H1 (cell line): ENCODE results near the gene ADD1. TPM values are rescaled to one million over a fixed set of nuclear protein-coding genes. Genes with fewer than 3 reads are reported as not detected.

Experiments
- CTCF ChIA-PET: fragments of 300-600 bp; sonication (Branson Sonifier 250); formaldehyde crosslinking; loops from one replicate; lab custom pipeline; 2021; ENCODE audit not compliant: partially characterized antibody; lab: Charles Lee
- POLR2A ChIA-PET: fragments of 300-600 bp; sonication (Branson Sonifier 250); formaldehyde crosslinking; loops from one replicate; lab custom pipeline; 2021; ENCODE audit warnings: inconsistent platforms; ENCODE audit not compliant: partially characterized antibody; lab: Charles Lee
- DNase-seq, 2 experiments: peaks; one replicate each; pipeline versions ENCODE4 v3.0.0 to v3.0.0-alpha.2; 2010 to 2022; ENCODE audit warnings: low spot score in 2 of 2, low read depth in 1 of 2, mixed read lengths in 1 of 2
- FAIRE-seq: peaks from 2 replicates; lab custom pipeline; 2011; peaks lifted over from hg19 to GRCh38; lab: Jason Lieb, UNC
- H2AFZ ChIP-seq: 2 replicates; pipeline ENCODE4 v1.8.1; 2012; ENCODE audit warnings: low read length, inconsistent platforms
- H2AK5ac ChIP-seq: 2 replicates; pipeline ENCODE4 v1.6.1; 2013; ENCODE audit warnings: low read depth, low read length
- H2BK120ac ChIP-seq: replicated peaks from 2 replicates; pipeline ENCODE3; 2013; ENCODE audit warnings: low read depth, low read length, inconsistent platforms
- H2BK12ac ChIP-seq: 2 replicates; pipeline ENCODE4 v1.6.1; 2013; ENCODE audit warnings: low read depth, low read length
- H2BK15ac ChIP-seq: 2 replicates; pipeline ENCODE4 v1.6.1; 2013; ENCODE audit warnings: low read length
- H2BK20ac ChIP-seq: 2 replicates; pipeline ENCODE4 v1.6.1; 2013; ENCODE audit warnings: low read length
- H2BK5ac ChIP-seq: 2 replicates; pipeline ENCODE4 v1.6.1; 2013; ENCODE audit warnings: low read depth, low read length
- H3K14ac ChIP-seq: 2 replicates; pipeline ENCODE4 v1.6.1; 2013; ENCODE audit warnings: inconsistent platforms; ENCODE audit not compliant: insufficient read length
- H3K18ac ChIP-seq: 2 replicates; pipeline ENCODE4 v1.6.1; 2013; ENCODE audit warnings: low read length; ENCODE audit errors: extremely low read depth
- H3K23ac ChIP-seq: 2 replicates; pipeline ENCODE4 v1.6.1; 2013; ENCODE audit warnings: inconsistent platforms; ENCODE audit not compliant: insufficient read length
- H3K23me2 ChIP-seq: 2 replicates; pipeline ENCODE4 v1.6.1; 2013; ENCODE audit warnings: low read depth, low read length
- H3K27ac ChIP-seq: 2 replicates; pipeline ENCODE4 v1.6.1; 2011; ENCODE audit warnings: low read depth, low read length, inconsistent platforms
- H3K27me3 ChIP-seq, 4 experiments: replicated peaks in 1 of 4; 1 replicate in 1 of 4; 2 replicates in 3 of 4; pipeline versions ENCODE4 v1.6.1 to v1.8.1; 2011 to 2013; ENCODE audit warnings: low read length in 3 of 4, mild to moderate bottlenecking in 3 of 4, inconsistent platforms in 2 of 4, mixed read lengths in 2 of 4, moderate library complexity in 1 of 4; ENCODE audit not compliant: control insufficient read depth in 3 of 4, insufficient read depth in 3 of 4; ENCODE audit errors: extremely low read depth in 1 of 4
- H3K36me3 ChIP-seq, 4 experiments: 2 replicates each; pipeline versions ENCODE4 v1.6.1 to v1.8.1; 2011 to 2013; ENCODE audit warnings: mild to moderate bottlenecking in 4 of 4, low read length in 3 of 4, moderate library complexity in 2 of 4, control low read depth in 1 of 4, inconsistent platforms in 1 of 4; ENCODE audit not compliant: insufficient read depth in 4 of 4, control insufficient read depth in 2 of 4
- H3K4ac ChIP-seq: replicated peaks from 2 replicates; pipeline ENCODE3; 2013; ENCODE audit warnings: low read length, low read depth, mixed read lengths, inconsistent platforms; ENCODE audit not compliant: insufficient read length
- H3K4me1 ChIP-seq, 4 experiments: replicated peaks in 1 of 4; 1 replicate in 1 of 4; 2 replicates in 3 of 4; pipeline versions ENCODE4 v1.6.1 to v1.8.1; 2011 to 2013; ENCODE audit warnings: low read length in 3 of 4, inconsistent platforms in 2 of 4, mixed read lengths in 1 of 4; ENCODE audit not compliant: insufficient read depth in 4 of 4, control insufficient read depth in 3 of 4
- H3K4me2 ChIP-seq, 2 experiments: 2 replicates each; pipeline versions ENCODE4 v1.6.1 to v1.8.1; 2011 to 2013; ENCODE audit warnings: low read depth in 2 of 2, low read length in 2 of 2, control low read depth in 1 of 2, inconsistent platforms in 1 of 2, mild to moderate bottlenecking in 1 of 2; ENCODE audit not compliant: insufficient read depth in 1 of 2
- H3K4me3 ChIP-seq, 4 experiments: fragments of 200-600, 300-600 bp in 1 of 4; sonication (generic), shearing (Covaris generic), sonication (Bioruptor Twin) in 1 of 4; 2 replicates each; pipeline versions ENCODE4 v1.5.1 to v1.8.1; 2011 to 2016; ENCODE audit warnings: low read length in 4 of 4, low read depth in 3 of 4, control low read depth in 2 of 4, inconsistent platforms in 2 of 4, mild to moderate bottlenecking in 2 of 4, mixed read lengths in 1 of 4, moderate library complexity in 1 of 4; ENCODE audit not compliant: insufficient read depth in 2 of 4; ENCODE audit errors: extremely low read depth in 1 of 4
- H3K56ac ChIP-seq: replicated peaks from 2 replicates; pipeline ENCODE3; 2013; ENCODE audit warnings: low read depth, mild to moderate bottlenecking, mixed read lengths, low read length, inconsistent platforms; ENCODE audit not compliant: insufficient read length
- H3K79me1 ChIP-seq: 2 replicates; pipeline ENCODE4 v1.6.1; 2013; ENCODE audit warnings: low read depth, low read length, control low read depth
- H3K79me2 ChIP-seq, 2 experiments: 2 replicates each; pipeline versions ENCODE4 v1.6.1 to v1.8.1; 2012 to 2013; ENCODE audit warnings: low read length in 2 of 2, mild to moderate bottlenecking in 2 of 2, inconsistent platforms in 1 of 2; ENCODE audit not compliant: insufficient read depth in 2 of 2, control insufficient read depth in 1 of 2
- H3K9ac ChIP-seq, 4 experiments: replicated peaks in 1 of 4; 1 replicate in 1 of 4; 2 replicates in 3 of 4; pipeline versions ENCODE4 v1.6.1 to v1.8.1; 2011 to 2013; ENCODE audit warnings: low read depth in 3 of 4, low read length in 3 of 4, control low read depth in 2 of 4, mild to moderate bottlenecking in 2 of 4, moderate library complexity in 2 of 4, inconsistent platforms in 1 of 4; ENCODE audit errors: extremely low read depth in 1 of 4
- H3K9me3 ChIP-seq, 2 experiments: 2 replicates each; pipeline versions ENCODE4 v1.6.1 to v1.8.1; 2012 to 2013; ENCODE audit warnings: mild to moderate bottlenecking in 2 of 2, moderate library complexity in 2 of 2, control low read depth in 1 of 2, inconsistent platforms in 1 of 2, low read depth in 1 of 2, low read length in 1 of 2, mixed read lengths in 1 of 2; ENCODE audit not compliant: insufficient read depth in 2 of 2
- H4K20me1 ChIP-seq, 2 experiments: replicated peaks in 1 of 2; 2 replicates each; pipeline versions ENCODE3 to v1.8.1; 2011 to 2013; ENCODE audit warnings: inconsistent platforms in 2 of 2, low read length in 2 of 2, mild to moderate bottlenecking in 1 of 2; ENCODE audit not compliant: insufficient read depth in 2 of 2, control insufficient read depth in 1 of 2
- H4K5ac ChIP-seq: 2 replicates; pipeline ENCODE4 v1.6.1; 2013; ENCODE audit warnings: low read length, low read depth, mixed read lengths, inconsistent platforms; ENCODE audit not compliant: insufficient read length
- H4K8ac ChIP-seq: 2 replicates; pipeline ENCODE4 v1.8.0; 2013; ENCODE audit warnings: mild to moderate bottlenecking, moderate library complexity, low read length, inconsistent platforms; ENCODE audit not compliant: insufficient read depth; ENCODE audit errors: extremely low read depth
- H4K91ac ChIP-seq: replicated peaks from 2 replicates; pipeline ENCODE3; 2013; ENCODE audit warnings: low read length, mixed read lengths, inconsistent platforms; ENCODE audit not compliant: insufficient read length
- ASH2L ChIP-seq: fragments of 200-600, 300-600 bp; sonication (generic); IDR thresholded peaks from one replicate; pipeline ENCODE4 v1.7.1; 2017; ENCODE audit warnings: low read length
- CTBP2 ChIP-seq: IDR thresholded peaks from 2 replicates; pipeline ENCODE4 v1.7.0; 2011; ENCODE audit warnings: borderline replicate concordance, mild to moderate bottlenecking, moderate library complexity, mixed read lengths, low read length; ENCODE audit not compliant: insufficient read depth, insufficient read length
- GABPA ChIP-seq: IDR thresholded peaks from 2 replicates; pipeline ENCODE4 v1.6.1; 2011; ENCODE audit warnings: mild to moderate bottlenecking, low read length, moderate library complexity, borderline replicate concordance; ENCODE audit not compliant: insufficient read depth
- GTF2F1 ChIP-seq: IDR thresholded peaks from 2 replicates; pipeline ENCODE4 v1.6.1; 2012; ENCODE audit warnings: low read depth, low read length, improper control_type of control experiment, borderline replicate concordance
- HDAC2 ChIP-seq, 2 experiments: fragments of 300-600 bp in 1 of 2; sonication (generic) in 1 of 2; IDR thresholded peaks; 2 replicates each; pipeline ENCODE4 v1.6.1; 2011 to 2012; ENCODE audit warnings: low read depth in 2 of 2, low read length in 2 of 2, mild to moderate bottlenecking in 2 of 2, moderate library complexity in 2 of 2, borderline replicate concordance in 1 of 2, inconsistent platforms in 1 of 2
- HDAC6 ChIP-seq: IDR thresholded peaks from one replicate; pipeline ENCODE4 v1.7.1; 2012; ENCODE audit warnings: low read depth, mild to moderate bottlenecking, inconsistent platforms, low read length, moderate library complexity
- MAFK ChIP-seq: IDR thresholded peaks from 2 replicates; pipeline ENCODE4 v1.6.1; 2012; ENCODE audit warnings: low read depth, mild to moderate bottlenecking, improper control_type of control experiment, low read length
- RBBP5 ChIP-seq: IDR thresholded peaks from 2 replicates; pipeline ENCODE4 v1.7.1; 2012; ENCODE audit warnings: low read depth, mild to moderate bottlenecking, inconsistent platforms, low read length, moderate library complexity, borderline replicate concordance
- SUZ12 ChIP-seq: fragments of 200-600 bp; sonication (generic); IDR thresholded peaks from 2 replicates; pipeline ENCODE4 v1.6.1; 2012; ENCODE audit warnings: mild to moderate bottlenecking, inconsistent platforms, low read length, moderate library complexity, mixed read lengths
- TCF12 ChIP-seq: IDR thresholded peaks from 2 replicates; pipeline ENCODE4 v1.6.1; 2011; ENCODE audit warnings: low read depth, mild to moderate bottlenecking, low read length
- TEAD4 ChIP-seq: IDR thresholded peaks from 2 replicates; pipeline ENCODE4 v1.6.1; 2012; ENCODE audit warnings: low read depth, low read length, inconsistent platforms, mixed read lengths
- WGBS, 2 experiments: shearing (Covaris generic) in 1 of 2; methylation state at CpG; one replicate each; pipeline versions ENCODE4 v1.1.6 to v1.1.7; 2013 to 2015; ENCODE audit warnings: low lambda C conversion rate in 2 of 2, mixed read lengths in 2 of 2, inconsistent platforms in 1 of 2, low coverage in 1 of 2, missing lambda C conversion rate in 1 of 2; ENCODE audit not compliant: insufficient replicate concordance in 2 of 2, insufficient coverage in 1 of 2, insufficient read length in 1 of 2; ENCODE audit errors: extremely low coverage in 1 of 2, missing lambda C conversion rate in 1 of 2; 5-methylcytosine and 5-hydroxymethylcytosine counted together
- polyA plus RNA-seq, 7 experiments: library from polyadenylated mRNA; depleted of rRNA in 3 of 7; stranded (reverse) in 5 of 7; unstranded in 2 of 7; fragments of >200 nt in 5 of 7; fragments of 200-250 nt in 2 of 7; gene quantifications; 1 replicate in 5 of 7; 2 replicates in 1 of 7; 4 replicates in 1 of 7; pipeline versions ENCODE4 v1.2.1 to v1.2.3, GENCODE V29; 2011 to 2013; ENCODE audit warnings: missing spikeins in 2 of 7, mixed read lengths in 2 of 7
- total RNA-seq: library from RNA; stranded (reverse); fragmentation: NEBNext Ultra II Directional; extraction: Animal tissue kit (Norgen Biotek cat#: 25700); gene quantifications from 2 replicates; pipeline ENCODE4 v1.2.1, GENCODE V29; 2021

The ADD1 gene
- total and polyA plus RNA-seq, 2 of the 8 experiments (the other 6 are each of a cell fraction or from before 2014, with no cell fraction given): 113 to 143 TPM

GRCh38 chr4:2914256-2915126 is 70.8 kb downstream of the ADD1 start:
- Histone ChIP-seq H3K4me2 (no peak overlapping the region), H2BK12ac (no peak overlapping the region), H3K79me1 (no peaks in the 10 kb centered on the region; the same call in 1 of the 2 replicates), H3K9me3 (no peaks in the 10 kb centered on the region), H3K14ac (no peak overlapping the region), H3K79me2 (no peaks in the 10 kb centered on the region), H4K20me1 (peaks cover 1 to 2% of the 10 kb centered on the region in 2 experiments), H4K5ac (no peak overlapping the region), H2BK120ac (no peak overlapping the region), H3K4me1 (no peaks in the 10 kb centered on the region), H3K56ac (no peak overlapping the region), H3K23me2 (no peaks in the 10 kb centered on the region), H3K18ac (no peak overlapping the region), H2BK20ac (no peak overlapping the region), H4K8ac (no peak overlapping the region; the same call in 1 of the 2 replicates), H2BK15ac (no peak overlapping the region), H4K91ac (no peak overlapping the region), H2AFZ (no peak overlapping the region), H3K4ac (no peak overlapping the region), H2BK5ac (no peak overlapping the region), H3K9ac (no peak overlapping the region), H3K27ac (no peak overlapping the region), H3K36me3 (peaks cover 3 to 28% (median 16%) of the 10 kb centered on the region in 4 experiments; a peak in 7 of 8 replicates), H2AK5ac (no peak overlapping the region), H3K27me3 (no peaks in the 10 kb centered on the region), H3K23ac (no peak overlapping the region), H3K4me3 (no peak overlapping the region)
- DNase-seq: no peak
- 93% methylated on average over 16 of the region's 16 CpGs; no CpG with 5 or more reads in 1 of the 2 experiments for WGBS, 2 experiments
- FAIRE-seq: no peak
- ChIA-PET POLR2A (interaction anchor here (0.7 to 1.6 kb wide), 3 partner anchors 9 to 22 kb away, joined by 4 to 9 read pairs (median 4); no protein-coding TSS in a partner anchor), CTCF (interaction anchor here (1.7 to 4.5 kb wide), 3 partner anchors 10 to 39 kb away, joined by 4 to 23 read pairs (median 13); no protein-coding TSS in a partner anchor)
- TF ChIP-seq MAFK (no peak), GABPA (no peak), RBBP5 (no peak), SUZ12 (no peak), HDAC2 (IDR thresholded peaks at IDR 0.05; ENCODE audit: borderline replicate concordance in 1 of 2, low read depth in 2 of 2, low read length in 2 of 2) (no peak), TCF12 (no peak), CTBP2 (no peak), ASH2L (no peak), TEAD4 (no peak), HDAC6 (no peak), GTF2F1 (no peak)
